HL-60 (cell line): ENCODE results near the gene TIMP4.

Source experiments
- POLR2AphosphoS5 ChIP-seq: IDR thresholded peaks from 2 replicates; pipeline ENCODE4 v1.6.1; 2012; ENCODE audit warnings: low read depth
- REST ChIP-seq: IDR thresholded peaks from 2 replicates; pipeline ENCODE4 v1.6.1; 2012; ENCODE audit warnings: low read depth; ENCODE audit not compliant: insufficient replicate concordance
- TF ChIP-seq, protein P1 (sequence below): IDR thresholded peaks from one replicate; pipeline ENCODE4 v1.5.1; 2011; ENCODE audit warnings: low read length, control low read depth, inconsistent platforms; ENCODE audit not compliant: insufficient read depth

GRCh38 chr3:12141350-12141749, 17.4 kb downstream of the TIMP4 start:
- TF ChIP-seq, protein P1, sequence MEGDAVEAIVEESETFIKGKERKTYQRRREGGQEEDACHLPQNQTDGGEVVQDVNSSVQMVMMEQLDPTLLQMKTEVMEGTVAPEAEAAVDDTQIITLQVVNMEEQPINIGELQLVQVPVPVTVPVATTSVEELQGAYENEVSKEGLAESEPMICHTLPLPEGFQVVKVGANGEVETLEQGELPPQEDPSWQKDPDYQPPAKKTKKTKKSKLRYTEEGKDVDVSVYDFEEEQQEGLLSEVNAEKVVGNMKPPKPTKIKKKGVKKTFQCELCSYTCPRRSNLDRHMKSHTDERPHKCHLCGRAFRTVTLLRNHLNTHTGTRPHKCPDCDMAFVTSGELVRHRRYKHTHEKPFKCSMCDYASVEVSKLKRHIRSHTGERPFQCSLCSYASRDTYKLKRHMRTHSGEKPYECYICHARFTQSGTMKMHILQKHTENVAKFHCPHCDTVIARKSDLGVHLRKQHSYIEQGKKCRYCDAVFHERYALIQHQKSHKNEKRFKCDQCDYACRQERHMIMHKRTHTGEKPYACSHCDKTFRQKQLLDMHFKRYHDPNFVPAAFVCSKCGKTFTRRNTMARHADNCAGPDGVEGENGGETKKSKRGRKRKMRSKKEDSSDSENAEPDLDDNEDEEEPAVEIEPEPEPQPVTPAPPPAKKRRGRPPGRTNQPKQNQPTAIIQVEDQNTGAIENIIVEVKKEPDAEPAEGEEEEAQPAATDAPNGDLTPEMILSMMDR = no peak
- TF ChIP-seq POLR2AphosphoS5 (no peak), REST (no peak)
